GM23248 (cell line): ENCODE results near the gene HDHD5. TPM values are rescaled to one million over a fixed set of nuclear protein-coding genes. Genes with fewer than 3 reads are reported as not detected.

Source experiments
- DNase-seq: peaks from one replicate; pipeline ENCODE4 v3.0.0-alpha.2; 2015
- H2AFZ ChIP-seq: fragments of 200-600 bp; sonication (generic); 2 replicates; pipeline ENCODE4 v1.6.1; 2016; ENCODE audit warnings: antibody characterized with exemption
- H3F3A ChIP-seq: fragments of 200-600 bp; sonication (generic); 2 replicates; pipeline ENCODE4 v1.6.1; 2016; ENCODE audit warnings: mild to moderate bottlenecking, antibody characterized with exemption, mixed run types; ENCODE audit not compliant: insufficient read depth
- H3K27ac ChIP-seq: fragments of 200-600 bp; sonication (generic); 2 replicates; pipeline ENCODE4 v1.5.1; 2016; ENCODE audit warnings: mild to moderate bottlenecking
- H3K27me3 ChIP-seq: fragments of 200-600 bp; sonication (generic); replicated peaks from 2 replicates; pipeline ENCODE4 v1.6.1; 2016; ENCODE audit warnings: mild to moderate bottlenecking; ENCODE audit not compliant: insufficient read depth
- H3K36me3 ChIP-seq: fragments of 200-600 bp; sonication (generic); 2 replicates; pipeline ENCODE4 v1.6.1; 2016; ENCODE audit warnings: low read depth, mild to moderate bottlenecking
- H3K4me1 ChIP-seq: fragments of 200-600 bp; sonication (generic); 2 replicates; pipeline ENCODE4 v1.6.1; 2016; ENCODE audit warnings: mild to moderate bottlenecking; ENCODE audit not compliant: insufficient read depth
- H3K4me2 ChIP-seq: fragments of 200-600 bp; sonication (generic); one replicate; pipeline ENCODE4 v1.6.1; 2016; ENCODE audit warnings: mild to moderate bottlenecking; ENCODE audit not compliant: unreplicated experiment
- H3K4me3 ChIP-seq: fragments of 200-600 bp; sonication (generic); 2 replicates; pipeline ENCODE4 v1.5.1; 2016; ENCODE audit warnings: mild to moderate bottlenecking
- H3K79me2 ChIP-seq: fragments of 200-600 bp; sonication (generic); 2 replicates; pipeline ENCODE4 v1.6.1; 2016; ENCODE audit warnings: mild to moderate bottlenecking; ENCODE audit not compliant: insufficient read depth
- H3K9ac ChIP-seq: fragments of 200-600 bp; sonication (generic); 2 replicates; pipeline ENCODE4 v1.6.1; 2016; ENCODE audit warnings: mild to moderate bottlenecking
- H3K9me2 ChIP-seq: fragments of 200-600 bp; sonication (generic); 2 replicates; pipeline ENCODE4 v1.6.1; 2016; ENCODE audit warnings: mixed run types, mild to moderate bottlenecking, moderate library complexity; ENCODE audit not compliant: insufficient read depth
- H3K9me3 ChIP-seq: fragments of 200-600 bp; sonication (generic); one replicate; pipeline ENCODE4 v1.6.1; 2017; ENCODE audit warnings: low read depth
- H4K20me1 ChIP-seq: fragments of 200-600 bp; sonication (generic); 2 replicates; pipeline ENCODE4 v1.6.0; 2016; ENCODE audit not compliant: insufficient read depth
- EZH2 ChIP-seq: fragments of 200-600 bp; sonication (generic); IDR thresholded peaks from 2 replicates; pipeline ENCODE4 v1.6.1; 2018; ENCODE audit warnings: antibody characterized with exemption, mild to moderate bottlenecking; ENCODE audit not compliant: insufficient read depth, poor library complexity, severe bottlenecking
- EZH2phosphoT487 ChIP-seq: fragments of 200-600 bp; sonication (generic); IDR thresholded peaks from 2 replicates; pipeline ENCODE4 v1.6.1; 2018; ENCODE audit warnings: antibody characterized with exemption, moderate library complexity, mild to moderate bottlenecking, low read depth; ENCODE audit not compliant: insufficient read depth
- WGBS, 2 experiments: methylation state at CpG; one replicate each; pipeline ENCODE4 v1.1.6; 2015 to 2017; ENCODE audit warnings: low lambda C conversion rate in 2 of 2, low coverage in 1 of 2; ENCODE audit errors: missing lambda C conversion rate in 2 of 2; 5-methylcytosine and 5-hydroxymethylcytosine counted together
- in situ Hi-C: fragments of 300-500 bp; cut with MboI; formaldehyde crosslinking; loops from 2 replicates; pipeline ENCODE4 v1.15.0; 2020
- polyA plus RNA-seq: library from polyadenylated mRNA; unstranded; fragments of >200 nt; fragmentation: Nextera tagmentation; extraction: Ambion mirVana; gene quantifications from 2 replicates; pipeline ENCODE4 v1.2.1, GENCODE V29; 2016
- total RNA-seq: library from RNA; depleted of rRNA; stranded (reverse); fragments of >200 nt; shearing (Covaris generic); gene quantifications from 2 replicates; pipeline ENCODE4 v1.2.3, GENCODE V29; 2014

The HDHD5 gene
- total and polyA plus RNA-seq, 2 experiments from 2014 or later: 53.2 to 54.5 TPM

DNA sequence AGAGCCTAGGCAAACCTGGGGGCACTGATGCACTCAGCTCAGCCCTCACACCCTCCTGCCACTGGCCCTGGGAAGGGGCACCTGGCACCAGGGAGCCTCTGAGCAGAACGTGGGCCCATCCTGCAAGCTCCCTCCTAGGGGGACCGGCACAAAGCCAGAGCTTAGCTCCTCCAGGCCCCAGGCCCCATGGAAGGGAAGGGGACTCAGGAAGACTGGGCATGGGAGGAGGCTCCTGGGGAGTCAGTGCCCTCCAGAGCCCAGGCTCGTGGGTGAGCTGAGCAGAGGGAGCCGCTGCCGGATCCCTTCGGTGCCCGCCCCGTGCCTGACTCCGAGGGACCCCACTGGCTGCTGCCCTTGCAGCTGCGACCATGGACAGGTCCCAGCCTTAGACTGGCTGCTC is 31.6 kb upstream of the HDHD5 start:
- Histone ChIP-seq H3K27ac (no peak overlapping the region), H3K4me3 (peak overlapping the region; percentile 49; the same call in 1 of the 2 replicates), H3K9me2 (no peaks in the 10 kb centered on the region), H3F3A (no peaks in the 10 kb centered on the region), H3K9ac (0 out of 2 replicates have a peak overlapping the region, but pooled peaks have one; percentile 27), H3K4me1 (peaks cover 9% of the 10 kb centered on the region), H3K79me2 (no peaks in the 10 kb centered on the region), H3K9me3 (no peaks in the 10 kb centered on the region), H3K4me2 (peak overlapping the region; percentile 80), H3K36me3 (no peaks in the 10 kb centered on the region), H3K27me3 (no peaks in the 10 kb centered on the region), H2AFZ (peak overlapping the region; percentile 66; the same call in 1 of the 2 replicates), H4K20me1 (no peaks in the 10 kb centered on the region)
- in situ Hi-C loops: no loop called here
- no peak for TF ChIP-seq EZH2phosphoT487
- 73 to 76% methylated on average over 10 of the region's 10 CpGs for WGBS, 2 experiments
- DNase-seq: no peak

DNA sequence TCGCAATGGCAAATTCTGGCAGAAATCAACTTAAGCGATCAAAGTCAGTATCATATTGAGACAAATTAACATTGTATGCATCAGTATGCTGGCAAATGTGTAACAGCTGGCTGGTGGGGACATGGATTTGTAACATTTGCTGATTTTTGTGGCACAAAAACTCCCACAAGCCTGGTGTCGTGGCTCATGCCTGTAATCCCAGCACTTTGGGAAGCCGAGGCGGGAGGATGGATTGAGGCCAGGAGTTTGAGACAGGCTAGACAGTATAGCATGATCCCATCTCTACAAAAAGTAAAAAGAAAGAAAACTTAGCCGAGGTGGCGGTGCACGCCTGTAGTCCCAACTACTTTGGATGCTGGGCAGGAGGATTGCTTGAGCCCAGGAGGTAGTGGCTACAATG is 17.6 kb upstream of the HDHD5 start:
- Histone ChIP-seq H4K20me1 (no peaks in the 10 kb centered on the region), H3K9ac (no peak overlapping the region), H2AFZ (no peak overlapping the region), H3K4me3 (no peak overlapping the region), H3K27me3 (no peaks in the 10 kb centered on the region), H3K36me3 (no peaks in the 10 kb centered on the region), H3K9me2 (no peaks in the 10 kb centered on the region), H3K27ac (no peak overlapping the region), H3K79me2 (no peaks in the 10 kb centered on the region), H3K4me2 (no peak overlapping the region), H3K9me3 (no peaks in the 10 kb centered on the region), H3K4me1 (no peaks in the 10 kb centered on the region), H3F3A (no peaks in the 10 kb centered on the region)
- TF ChIP-seq EZH2: no peak
- TF ChIP-seq EZH2phosphoT487: no peak
- WGBS, 2 experiments: 56 to 62% methylated on average over 8 of the region's 8 CpGs
- no peak for DNase-seq
- in situ Hi-C loops: loop anchor here (10.0 kb wide), 1 partner anchor 328 kb away; no protein-coding TSS in a partner anchor

DNA sequence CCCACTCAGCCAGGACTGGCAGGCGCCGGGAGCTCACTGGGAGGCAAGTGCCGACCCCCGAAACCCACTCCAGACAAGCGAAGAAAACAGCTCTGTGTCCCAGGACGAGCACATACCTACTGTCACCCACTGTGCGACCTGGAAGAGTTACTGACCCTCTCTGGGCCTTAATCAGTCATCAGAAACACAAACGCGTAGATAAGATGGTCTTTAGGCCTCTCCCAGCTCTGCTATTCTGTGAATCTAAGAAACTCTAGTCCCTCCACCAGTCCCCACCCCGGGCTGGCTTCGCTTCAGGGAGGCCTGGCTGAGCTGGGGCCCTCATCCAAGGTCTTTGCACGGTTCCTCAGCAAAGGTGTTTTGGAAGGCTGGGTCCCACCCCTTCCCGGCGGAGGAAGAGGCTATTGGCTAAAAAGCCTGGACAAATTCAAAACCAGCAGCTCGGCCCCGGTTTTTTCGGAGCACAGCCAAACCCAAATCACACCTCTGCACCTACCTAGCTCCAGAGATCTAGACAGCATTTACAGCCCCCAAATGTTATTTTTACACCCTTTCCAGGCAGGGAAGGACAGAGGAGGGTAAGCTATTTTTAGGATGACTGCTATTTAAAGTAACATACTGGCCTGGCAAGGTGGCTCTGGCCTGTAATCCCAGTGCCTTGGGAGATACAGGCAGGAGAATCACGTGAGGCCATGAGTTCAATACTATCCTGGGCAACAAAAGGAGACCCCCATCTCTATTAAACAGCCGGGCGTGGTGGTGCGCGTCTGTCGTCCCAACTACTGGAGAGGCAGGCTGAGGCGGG is 13.2 kb upstream of the HDHD5 start:
- H4K20me1 ChIP-seq: no peaks in the 10 kb centered on the region
- 59 to 65% methylated on average over 23 to 24 of the region's 24 CpGs for WGBS, 2 experiments
- peak overlapping the region; percentile 81 for H3K4me3 ChIP-seq
- no peaks in the 10 kb centered on the region for H3F3A ChIP-seq
- no peaks in the 10 kb centered on the region for H3K36me3 ChIP-seq
- H3K9ac ChIP-seq: peak overlapping the region; percentile 80
- H3K9me3 ChIP-seq: no peaks in the 10 kb centered on the region
- H3K9me2 ChIP-seq: no peaks in the 10 kb centered on the region
- peak overlapping the region; percentile 87 for H2AFZ ChIP-seq
- no peak for DNase-seq
- no peaks in the 10 kb centered on the region for H3K79me2 ChIP-seq
- H3K4me2 ChIP-seq: peak overlapping the region; percentile 66
- TF ChIP-seq EZH2: no peak
- TF ChIP-seq EZH2phosphoT487: no peak
- in situ Hi-C loops: loop anchor here (10.0 kb wide), 1 partner anchor 333 kb away; no protein-coding TSS in a partner anchor
- no peaks in the 10 kb centered on the region for H3K27me3 ChIP-seq
- no peaks in the 10 kb centered on the region for H3K4me1 ChIP-seq
- 0 out of 2 replicates have a peak overlapping the region, but pooled peaks have one; percentile 84 for H3K27ac ChIP-seq

DNA sequence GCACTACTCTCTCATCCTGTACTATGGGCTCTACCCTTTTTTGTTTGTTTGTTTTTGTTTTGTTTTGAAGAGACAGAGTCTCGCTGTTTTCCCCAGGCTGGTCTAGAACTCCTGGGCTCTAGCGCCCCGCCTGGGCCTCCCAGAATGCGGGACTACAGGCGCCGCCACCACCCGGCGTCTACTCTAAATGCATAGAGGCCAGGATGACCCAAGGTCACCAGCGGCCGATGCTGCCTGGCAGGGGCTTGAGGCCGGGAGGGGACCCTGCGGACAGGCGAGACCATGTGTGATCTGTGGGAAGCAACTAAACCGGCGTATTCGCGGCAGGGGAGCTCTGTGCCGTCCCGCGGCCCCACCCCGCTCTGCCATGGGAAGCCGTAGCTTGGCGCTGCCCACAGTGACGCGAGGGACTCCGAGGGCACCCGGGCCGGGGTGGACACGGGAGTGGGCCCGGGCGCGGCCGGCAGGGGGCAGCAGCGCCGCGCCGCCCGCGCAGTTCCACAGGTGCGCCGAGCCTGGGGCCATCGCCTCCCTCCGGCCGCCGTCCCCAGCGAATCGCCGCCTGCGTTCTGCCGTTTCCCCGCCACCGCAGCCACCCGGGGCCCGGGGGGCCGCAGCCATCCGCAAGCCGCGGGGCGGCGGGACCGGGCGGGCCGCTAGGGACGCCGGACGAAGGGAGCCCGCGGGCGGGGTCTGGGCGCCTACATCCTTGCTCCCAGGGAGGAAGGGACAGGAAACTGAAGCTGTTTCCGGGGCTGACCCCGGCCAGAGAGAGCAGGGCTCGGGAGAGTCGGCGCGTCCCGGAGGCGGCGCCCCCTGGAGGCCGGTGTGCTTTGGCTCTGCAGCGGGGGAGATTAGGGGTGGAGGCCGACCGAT is 12.3 kb upstream of the HDHD5 start:
- no peaks in the 10 kb centered on the region for H3F3A ChIP-seq
- H3K27me3 ChIP-seq: no peaks in the 10 kb centered on the region
- H4K20me1 ChIP-seq: no peaks in the 10 kb centered on the region
- no peaks in the 10 kb centered on the region for H3K9me3 ChIP-seq
- H3K36me3 ChIP-seq: no peaks in the 10 kb centered on the region
- peak overlapping the region; percentile 80 for H3K9ac ChIP-seq
- DNase-seq: peak; percentile 94
- H3K9me2 ChIP-seq: no peaks in the 10 kb centered on the region
- in situ Hi-C loops: loop anchor here (10.0 kb wide), 1 partner anchor 333 kb away; no protein-coding TSS in a partner anchor
- no peak for TF ChIP-seq EZH2phosphoT487
- TF ChIP-seq EZH2: no peak
- H3K4me1 ChIP-seq: no peaks in the 10 kb centered on the region
- peak overlapping the region; percentile 84 for H3K27ac ChIP-seq
- H3K79me2 ChIP-seq: no peaks in the 10 kb centered on the region
- peak overlapping the region; percentile 87 for H2AFZ ChIP-seq
- H3K4me2 ChIP-seq: peak overlapping the region; percentile 66
- peak overlapping the region; percentile 81 for H3K4me3 ChIP-seq
- WGBS, 2 experiments: 1 to 2% methylated on average over 58 to 69 of the region's 83 CpGs
